ENCODE data around the gene OPRD1. TPM values are rescaled to one million over a fixed set of nuclear protein-coding genes. Genes with fewer than 3 reads are reported as not detected.
A peak's percentile ranks its signal among the peaks of the same experiment; 100 is the strongest.

Gene OPRD1
- total and polyA plus RNA-seq, 3 donors from 2014 or later, result 0.18 to 0.74 (median 0.63) TPM

GRCh38 chr1:28910379-28911115 lies 98.6 kb downstream of the OPRD1 start:
- no peaks in the 10 kb centered on the region for H3K4me1 ChIP-seq
- no peaks in the 10 kb centered on the region for H3K36me3 ChIP-seq (ENCODE audit: low read depth, missing control alignments)
- intact Hi-C loops (cut with DNase I; ENCODE audit: low total_unique reads), result no loop called here
- DNase-seq, result no peak
- no peaks in the 10 kb centered on the region for H3K9me3 ChIP-seq
- no peaks in the 10 kb centered on the region for H3K27me3 ChIP-seq
- H3K27ac ChIP-seq, result no peak overlapping the region
- TF ChIP-seq CTCF (IDR thresholded peaks at IDR 0.05), result no peak
- TF ChIP-seq POLR2A (IDR thresholded peaks at IDR 0.05), result no peak
- no peak overlapping the region for H3K4me3 ChIP-seq
- WGBS, 2 donors, result 83 to 87% methylated on average over 6 to 7 of the region's 7 CpGs

GRCh38 chr1:28913786-28914227 lies 101.8 kb downstream of the OPRD1 start:
- 22 to 31% methylated on average over 10 of the region's 10 CpGs for WGBS, 2 donors
- DNase-seq, result no peak
- TF ChIP-seq CTCF (IDR thresholded peaks at IDR 0.05), result no peak
- TF ChIP-seq POLR2A (IDR thresholded peaks at IDR 0.05), result no peak
- Histone ChIP-seq H3K4me1 (no peaks in the 10 kb centered on the region), H3K36me3 (ENCODE audit: low read depth, missing control alignments) (no peaks in the 10 kb centered on the region), H3K9me3 (no peaks in the 10 kb centered on the region), H3K27me3 (no peaks in the 10 kb centered on the region), H3K4me3 (peak overlapping the region; percentile 65 to 76), H3K27ac (peak overlapping the region in 1 of 2 donors; percentile 15)
- intact Hi-C loops (cut with DNase I; ENCODE audit: low total_unique reads), result no loop called here

GRCh38 chr1:28914228-28915030 lies 102.5 kb downstream of the OPRD1 start, which contains the start of gene EPB41:
TSS of gene EPB41 (plus strand) at chr1:28914569. CDS start at chr1:28987438, 72,869 bp downstream.
- Histone ChIP-seq H3K27ac (peak within 1 kb of the TSS; percentile 35 to 71), H3K4me3 (peak within 1 kb of the TSS; percentile 65 to 76), H3K9me3 (no peaks in the 10 kb centered on the region), H3K27me3 (no peaks in the 10 kb centered on the region), H3K36me3 (ENCODE audit: low read depth, missing control alignments) (no peaks in the 10 kb centered on the region), H3K4me1 (no peaks in the 10 kb centered on the region)
- DNase-seq, result peak; percentile 93
- TF ChIP-seq POLR2A (IDR thresholded peaks at IDR 0.05) (no peak), CTCF (IDR thresholded peaks at IDR 0.05) (no peak)
- intact Hi-C loops (cut with DNase I; ENCODE audit: low total_unique reads), result no loop called here
- WGBS, 2 donors, result 0 to 1% methylated on average over 17 to 49 of the region's 95 CpGs

GRCh38 chr1:28915031-28915895 lies 103.3 kb downstream of the OPRD1 start:
- DNase-seq, result peak; percentile 64
- Histone ChIP-seq H3K27me3 (no peaks in the 10 kb centered on the region), H3K27ac (peak overlapping the region; percentile 35 to 71), H3K36me3 (ENCODE audit: low read depth, missing control alignments) (no peaks in the 10 kb centered on the region), H3K4me3 (peak overlapping the region; percentile 65 to 76), H3K4me1 (no peaks in the 10 kb centered on the region), H3K9me3 (no peaks in the 10 kb centered on the region)
- 2 to 4% methylated on average over 30 of the region's 32 CpGs for WGBS, 2 donors
- intact Hi-C loops (cut with DNase I; ENCODE audit: low total_unique reads), result no loop called here
- no peak for TF ChIP-seq CTCF (IDR thresholded peaks at IDR 0.05)
- TF ChIP-seq POLR2A (IDR thresholded peaks at IDR 0.05), result no peak

Data from testis (tissue), 3 donors.